NCI-H2107 treated with DMSO at 0.1 percent for 48 hours (cell line): ENCODE data around the gene IFNA21.
"Not testable (repeated sequence)": the region's sequence is repeated elsewhere in the genome, so short reads cannot be mapped to it uniquely, and the experiment has no call there.

Experiments used
- DNase-seq: peaks from one replicate; lab custom pipeline; 2025; ENCODE audit not compliant: unreplicated experiment; lab: John Stamatoyannopoulos, UW

IFNA21 gene

GRCh38 chr9:21166560-21166959, at the start of gene IFNA21:
Gene IFNA21 (minus strand): TSS chr9:21166660. CDS start chr9:21166612, 48 bp downstream.
- not testable (repeated sequence) for DNase-seq

DNA sequence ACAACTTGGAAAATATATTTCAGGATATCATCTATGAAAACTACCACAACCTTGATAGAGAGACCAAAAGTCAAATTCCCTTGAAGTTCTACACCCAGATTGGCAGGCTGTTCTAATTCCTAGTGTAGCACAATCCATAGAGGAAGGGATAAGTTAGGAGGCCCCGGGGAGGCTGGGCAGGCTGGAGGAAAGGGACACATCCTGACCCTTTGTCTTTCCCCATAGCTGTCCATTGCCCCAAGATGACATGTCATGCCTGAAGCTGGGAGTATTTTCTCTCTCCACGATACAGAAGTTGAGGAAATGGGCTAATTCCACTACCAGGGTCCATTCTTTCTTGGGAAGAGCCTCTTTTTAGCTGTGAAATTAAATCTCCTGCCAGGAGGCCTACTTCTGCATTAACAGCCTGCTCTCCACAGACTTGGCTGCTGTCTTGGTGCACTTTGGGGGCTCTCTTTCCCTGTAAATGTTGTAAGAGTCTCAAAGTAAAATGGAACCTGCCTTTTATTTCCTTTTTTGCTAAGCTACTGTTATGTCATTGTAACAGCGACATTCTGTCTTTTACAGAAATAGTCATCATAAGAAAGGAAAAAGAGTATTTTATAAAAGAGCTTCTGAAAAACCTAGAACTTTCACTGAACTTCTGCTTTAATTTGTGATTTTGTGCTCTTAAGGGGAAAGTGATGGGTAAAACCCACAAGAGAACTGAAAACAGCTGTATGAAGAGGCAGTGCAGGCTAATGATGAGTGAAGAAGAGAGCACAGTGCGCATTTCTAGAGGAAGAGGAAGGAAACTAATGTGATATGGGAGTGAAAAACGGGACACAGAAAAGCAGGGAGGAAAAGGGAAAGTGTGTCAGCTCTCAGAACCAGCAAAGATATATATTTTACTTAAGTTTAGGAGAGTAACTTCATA, 47.2 kb upstream of the IFNA21 start:
- DNase-seq = not testable (repeated sequence)

GRCh38 chr9:21212160-21212559, 45.7 kb upstream of the IFNA21 start:
- DNase-seq = not testable (repeated sequence)

DNA sequence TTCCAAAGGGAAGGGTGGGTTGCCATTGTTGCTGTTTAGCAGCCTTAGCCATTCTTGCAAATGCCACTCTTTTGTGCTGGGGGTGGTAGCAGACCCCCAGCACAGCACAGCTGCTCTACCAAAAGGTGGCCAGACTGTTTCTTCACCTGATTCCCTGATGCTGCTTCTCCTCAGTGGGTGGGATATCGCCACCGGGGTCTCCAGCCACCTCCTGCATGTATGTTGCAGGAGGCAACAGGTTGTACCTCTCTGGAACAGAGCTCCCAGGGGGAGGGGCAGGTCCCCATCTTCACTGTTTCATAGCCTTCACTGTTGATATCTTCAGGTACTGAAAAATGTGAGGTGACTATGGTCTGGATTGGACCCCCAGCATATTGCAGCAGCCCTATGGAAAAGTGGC, 44.3 kb upstream of the IFNA21 start:
- not testable (repeated sequence) for DNase-seq

GRCh38 chr9:21210311-21210710, 43.9 kb upstream of the IFNA21 start:
- DNase-seq = no peak

DNA sequence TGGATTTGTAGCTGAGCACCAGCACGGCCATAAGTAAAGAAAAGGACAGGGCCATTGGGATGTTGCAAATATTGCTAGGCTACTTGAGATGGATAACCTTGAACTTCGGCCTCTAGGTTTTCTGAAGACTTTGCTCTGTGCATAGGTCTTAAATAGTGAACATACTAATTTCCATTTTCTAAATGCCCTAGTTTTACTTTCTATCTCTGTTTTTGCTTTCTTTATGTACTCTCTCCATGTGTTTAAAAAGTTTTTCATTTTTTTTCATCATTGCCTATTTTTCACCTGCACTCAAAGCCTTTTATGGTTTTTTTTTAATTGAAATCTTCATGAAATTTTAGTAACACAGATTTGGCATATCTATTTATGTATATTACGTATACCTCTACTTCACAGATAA, 40.6 kb upstream of the IFNA21 start, which contains the start of gene IFNA10:
IFNA10 (minus strand) TSS at position 101 of the 400 bp plus-strand sequence; CDS start at position 55, 46 bp downstream.
- DNase-seq = not testable (repeated sequence)

DNA sequence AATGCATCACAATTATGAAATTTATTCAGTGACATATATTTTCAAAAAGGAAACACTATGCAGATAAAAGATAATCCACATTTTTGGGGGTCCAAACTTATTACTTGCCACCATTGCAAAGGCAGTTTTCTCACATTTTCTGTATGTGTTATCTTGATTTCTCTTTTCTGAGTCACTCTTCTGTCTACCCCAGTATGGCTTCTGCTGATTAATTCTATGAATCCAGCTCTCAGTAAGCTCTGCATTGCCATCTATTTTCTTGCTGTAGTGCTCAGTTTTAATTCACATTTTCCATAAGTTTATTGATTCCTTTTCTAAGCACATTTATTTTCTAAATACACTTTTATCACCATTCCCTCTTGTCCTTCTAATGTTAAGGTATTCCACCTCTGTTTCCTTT, 38.7 kb upstream of the IFNA21 start:
- no peak for DNase-seq

DNA sequence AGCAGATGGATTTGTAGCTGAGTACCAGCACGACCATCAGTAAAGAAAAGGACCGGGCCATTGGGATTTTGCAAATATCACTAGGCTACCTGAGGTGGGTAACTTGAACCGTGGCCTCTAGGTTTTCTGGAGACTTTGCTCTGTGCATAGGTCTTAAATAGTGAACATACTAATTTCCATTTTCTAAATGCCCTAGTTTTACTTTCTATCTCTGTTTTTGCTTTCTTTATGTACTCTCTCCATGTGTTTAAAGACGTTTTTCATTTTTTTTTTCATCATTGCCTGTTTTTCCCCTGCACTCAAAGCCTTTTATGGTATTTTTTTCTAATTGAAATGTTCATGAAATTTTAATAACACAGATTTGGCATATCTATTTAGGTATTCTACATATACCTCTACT, 35.6 kb upstream of the IFNA21 start, which contains the start of gene IFNA7:
IFNA7 (minus strand) TSS at position 101 of the 400 bp plus-strand sequence; CDS start at position 61, 40 bp downstream.
- DNase-seq = not testable (repeated sequence)

GRCh38 chr9:21194867-21195776, 28.7 kb upstream of the IFNA21 start:
- not testable (repeated sequence) for DNase-seq

GRCh38 chr9:21187487-21187886, 21.0 kb upstream of the IFNA21 start, which contains the start of gene IFNA4:
Gene IFNA4 (minus strand): TSS chr9:21187587. CDS start chr9:21187531, 56 bp downstream.
- not testable (repeated sequence) for DNase-seq

DNA sequence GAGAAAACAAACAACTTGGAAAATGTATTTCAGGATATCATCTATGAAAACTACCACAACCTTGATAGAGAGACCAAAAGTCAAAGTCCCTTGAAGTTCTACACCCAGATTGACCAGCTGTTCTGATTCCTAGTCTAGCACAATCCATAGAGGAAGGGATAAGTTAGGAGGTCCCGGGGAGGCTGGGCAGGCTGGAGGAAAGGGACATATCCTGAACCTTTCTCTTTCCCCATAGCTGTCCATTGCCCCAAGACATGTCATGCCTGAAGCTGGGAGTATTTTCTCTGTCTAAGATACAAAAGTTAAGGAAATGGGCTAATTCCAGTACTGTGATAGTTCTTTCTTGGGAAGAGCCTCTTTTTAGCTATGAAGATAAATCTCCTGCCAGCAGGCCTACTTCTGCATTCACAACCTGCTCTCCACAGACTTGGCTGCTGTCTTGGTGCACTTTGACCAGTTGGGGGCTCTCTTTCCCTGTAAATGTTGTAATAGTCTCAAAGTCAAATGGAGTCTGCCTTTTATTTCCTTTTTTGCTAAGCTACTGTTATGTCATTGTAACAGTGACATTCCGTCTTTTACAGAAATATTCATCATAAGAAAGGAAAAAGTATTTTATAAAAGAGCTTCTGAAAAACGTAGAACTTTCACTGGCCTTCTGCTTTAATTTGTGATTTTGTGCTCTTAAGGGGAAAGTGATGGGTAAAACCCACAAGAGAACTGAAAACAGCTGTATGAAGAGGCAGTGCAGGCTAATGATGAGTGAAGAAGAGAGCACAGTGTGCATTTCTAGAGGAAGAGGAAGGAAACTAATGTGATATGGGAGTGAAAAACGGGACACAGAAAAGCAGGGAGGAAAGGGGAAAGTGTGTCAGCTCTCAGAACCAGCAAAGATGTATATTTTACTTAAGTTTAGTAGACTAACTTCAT, 16.6 kb upstream of the IFNA21 start:
- DNase-seq = not testable (repeated sequence)

GRCh38 chr9:21174671-21175070, 8.2 kb upstream of the IFNA21 start:
- DNase-seq = no peak

DNA sequence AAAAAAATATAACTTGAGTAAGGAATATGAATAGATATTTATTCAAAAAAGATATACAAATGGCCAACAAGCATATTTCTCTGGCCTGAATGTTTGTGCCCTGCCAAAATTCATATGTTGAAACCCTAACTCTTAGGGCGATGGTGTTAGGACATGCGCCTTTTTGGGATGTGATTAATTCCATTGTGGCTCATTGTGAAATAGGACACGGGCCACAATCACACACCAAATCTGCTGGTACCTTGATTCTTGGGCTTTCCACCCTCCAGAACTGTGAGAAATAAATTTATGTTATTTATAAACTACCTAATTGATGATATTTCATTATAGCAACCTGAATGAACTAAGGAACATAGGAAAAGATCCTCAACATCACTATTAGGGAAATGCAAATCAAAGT, 5.7 kb upstream of the IFNA21 start:
- no peak for DNase-seq

DNA sequence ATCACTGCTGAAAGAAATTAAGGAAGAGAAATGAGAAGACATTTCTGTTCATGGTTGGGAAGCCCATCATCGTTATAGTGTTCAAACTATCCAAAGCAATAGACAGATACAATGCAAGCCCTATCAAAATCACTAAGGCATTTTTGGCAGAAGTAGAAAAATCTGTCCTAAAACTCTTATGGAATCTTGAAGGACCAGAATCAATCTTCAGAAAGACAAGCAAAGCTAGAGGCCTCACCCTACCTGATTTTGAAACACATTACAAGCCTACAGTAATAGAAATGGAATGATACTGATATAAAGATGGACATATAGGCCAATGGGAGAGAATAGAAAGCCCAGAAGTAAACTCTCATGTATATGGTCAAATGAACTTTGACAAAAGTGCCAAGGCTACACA, 4.9 kb upstream of the IFNA21 start:
- no peak for DNase-seq

DNA sequence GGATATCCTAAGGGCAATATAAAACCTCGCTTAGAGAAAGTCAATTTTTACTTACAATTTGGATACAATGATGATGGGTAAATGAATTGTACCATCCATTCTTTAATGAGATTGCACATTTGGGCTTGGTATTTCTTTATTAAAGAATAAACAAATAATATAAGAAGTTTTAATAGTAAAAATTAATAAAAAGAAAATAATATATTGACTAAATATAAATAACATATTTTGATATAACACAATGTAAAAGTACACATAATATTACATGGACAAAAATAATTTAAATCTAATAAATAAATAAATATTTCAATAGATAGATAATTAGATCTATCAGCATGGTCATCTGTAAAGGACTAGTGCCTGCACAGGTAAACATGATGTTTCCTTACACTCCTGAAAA, 944 bp downstream of the IFNA21 start:
- DNase-seq = no peak

GRCh38 chr9:21160178-21160577, 6.3 kb downstream of the IFNA21 start:
- DNase-seq = no peak

- DNase-seq = no peak
Observed at GRCh38 chr9:21155501-21155900, 11.0 kb downstream of the IFNA21 start.

- peak; percentile 16 for DNase-seq
Observed at GRCh38 chr9:21154018-21154608, 12.3 kb downstream of the IFNA21 start.

- DNase-seq = no peak
Observed at GRCh38 chr9:21153336-21154017, 13.0 kb downstream of the IFNA21 start.
